ENCODE measurements around the gene AASDH. TPM values are rescaled to one million over a fixed set of nuclear protein-coding genes. Genes with fewer than 3 reads are reported as not detected.
A peak's percentile ranks its signal among the peaks of the same experiment; 100 is the strongest.

AASDH gene
- total RNA-seq, 2 donors from 2014 or later = 16.2 to 24.0 TPM

DNA sequence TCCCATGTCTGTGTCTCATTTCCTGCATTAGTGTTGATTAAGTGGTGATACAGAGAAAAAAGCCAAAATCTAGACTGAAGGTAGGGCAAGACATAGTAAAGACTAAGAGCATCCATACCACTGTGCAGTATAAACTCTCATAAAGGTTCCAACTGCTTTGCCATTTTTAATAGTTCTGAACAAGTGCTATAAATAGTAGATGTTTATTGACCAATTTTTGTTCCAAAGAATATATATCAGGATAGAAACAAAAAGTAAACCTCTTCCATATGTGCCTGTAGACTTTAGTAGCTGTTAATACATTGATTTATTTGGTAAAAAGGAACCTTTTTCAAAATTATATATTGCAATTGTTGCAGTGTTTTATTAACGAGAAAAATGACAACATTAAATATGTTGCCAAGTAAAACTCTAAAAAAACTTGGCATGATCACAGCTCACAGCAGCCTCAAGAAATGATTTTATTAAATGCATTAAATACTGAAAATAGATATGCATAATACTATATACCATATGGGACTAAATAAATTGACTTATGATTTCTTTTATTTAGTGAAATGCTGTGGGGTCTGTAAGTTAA, 22.3 kb upstream of the AASDH start:
- Mint-ChIP-seq H3K4me1 (peaks cover 26% of the 10 kb centered on the region), H3K4me3 (no peak overlapping the region), H3K36me3 (ENCODE audit: low read depth) (peaks cover 31% of the 10 kb centered on the region), H3K9me3 (no peaks in the 10 kb centered on the region), H3K27ac (no peak overlapping the region), H3K27me3 (ENCODE audit: insufficient read depth) (no peaks in the 10 kb centered on the region)
- Histone ChIP-seq H3K4me1 (ENCODE audit: control insufficient read depth, insufficient read depth, low read length) (peaks cover 6% of the 10 kb centered on the region), H3K27me3 (ENCODE audit: control insufficient read depth, insufficient read depth, low read length, poor library complexity, severe bottlenecking) (no peaks in the 10 kb centered on the region), H3K9ac (ENCODE audit: extremely low read depth, low read length, poor library complexity, severe bottlenecking) (peak overlapping the region; percentile 17), H3K4me3 (ENCODE audit: low read length) (no peak overlapping the region), H3K36me3 (ENCODE audit: control insufficient read depth, insufficient read depth, low read length) (peaks cover 26% of the 10 kb centered on the region), H3K27ac (ENCODE audit: low read depth, low read length) (peak overlapping the region; percentile 82), H3K9me3 (ENCODE audit: control insufficient read depth, low read length) (no peaks in the 10 kb centered on the region)
- no CpG with 5 or more reads among the region's 1 CpG for WGBS, 2 experiments (ENCODE audit: insufficient coverage in 1 of 2, insufficient read length in 1 of 2)
- DNase-seq = no peak
- TF ChIP-seq, protein P1, sequence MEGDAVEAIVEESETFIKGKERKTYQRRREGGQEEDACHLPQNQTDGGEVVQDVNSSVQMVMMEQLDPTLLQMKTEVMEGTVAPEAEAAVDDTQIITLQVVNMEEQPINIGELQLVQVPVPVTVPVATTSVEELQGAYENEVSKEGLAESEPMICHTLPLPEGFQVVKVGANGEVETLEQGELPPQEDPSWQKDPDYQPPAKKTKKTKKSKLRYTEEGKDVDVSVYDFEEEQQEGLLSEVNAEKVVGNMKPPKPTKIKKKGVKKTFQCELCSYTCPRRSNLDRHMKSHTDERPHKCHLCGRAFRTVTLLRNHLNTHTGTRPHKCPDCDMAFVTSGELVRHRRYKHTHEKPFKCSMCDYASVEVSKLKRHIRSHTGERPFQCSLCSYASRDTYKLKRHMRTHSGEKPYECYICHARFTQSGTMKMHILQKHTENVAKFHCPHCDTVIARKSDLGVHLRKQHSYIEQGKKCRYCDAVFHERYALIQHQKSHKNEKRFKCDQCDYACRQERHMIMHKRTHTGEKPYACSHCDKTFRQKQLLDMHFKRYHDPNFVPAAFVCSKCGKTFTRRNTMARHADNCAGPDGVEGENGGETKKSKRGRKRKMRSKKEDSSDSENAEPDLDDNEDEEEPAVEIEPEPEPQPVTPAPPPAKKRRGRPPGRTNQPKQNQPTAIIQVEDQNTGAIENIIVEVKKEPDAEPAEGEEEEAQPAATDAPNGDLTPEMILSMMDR (conservative IDR thresholded peaks at IDR 0.05) = no peak

DNA sequence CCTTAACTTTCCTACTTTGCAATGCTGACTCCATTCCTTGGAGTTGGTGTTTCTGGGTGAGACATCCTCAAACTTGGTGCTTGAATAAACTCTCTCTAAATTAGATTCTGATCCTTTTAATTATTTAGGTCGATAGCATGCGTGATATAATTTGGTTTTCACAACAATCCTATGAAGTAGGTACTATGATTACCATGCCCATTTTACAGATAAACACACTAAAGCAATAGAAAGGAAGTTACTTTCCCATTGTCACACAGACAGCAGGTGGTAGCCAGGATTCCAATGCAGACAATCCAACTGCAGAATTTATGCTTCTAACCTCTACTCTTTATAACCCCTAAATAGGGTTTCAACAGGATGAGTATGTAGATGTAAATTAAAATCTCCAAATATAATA, 21.7 kb upstream of the AASDH start:
- Histone ChIP-seq H3K27ac (ENCODE audit: low read depth, low read length) (no peak overlapping the region), H3K4me3 (ENCODE audit: low read length) (no peak overlapping the region), H3K4me1 (ENCODE audit: control insufficient read depth, insufficient read depth, low read length) (peaks cover 6% of the 10 kb centered on the region), H3K36me3 (ENCODE audit: control insufficient read depth, insufficient read depth, low read length) (peaks cover 32% of the 10 kb centered on the region), H3K9ac (ENCODE audit: extremely low read depth, low read length, poor library complexity, severe bottlenecking) (no peak overlapping the region), H3K27me3 (ENCODE audit: control insufficient read depth, insufficient read depth, low read length, poor library complexity, severe bottlenecking) (no peaks in the 10 kb centered on the region), H3K9me3 (ENCODE audit: control insufficient read depth, low read length) (no peaks in the 10 kb centered on the region)
- DNase-seq = no peak
- Mint-ChIP-seq H3K9me3 (no peaks in the 10 kb centered on the region), H3K27me3 (ENCODE audit: insufficient read depth) (no peaks in the 10 kb centered on the region), H3K4me1 (peaks cover 22% of the 10 kb centered on the region), H3K27ac (no peak overlapping the region), H3K4me3 (no peak overlapping the region), H3K36me3 (ENCODE audit: low read depth) (peaks cover 34% of the 10 kb centered on the region)
- WGBS, 2 experiments (ENCODE audit: insufficient coverage in 1 of 2, insufficient read length in 1 of 2) = 100% methylated on average over 2 of the region's 2 CpGs; no CpG with 5 or more reads in 1 of the 2 experiments
- TF ChIP-seq, protein P1 (conservative IDR thresholded peaks at IDR 0.05) = no peak

DNA sequence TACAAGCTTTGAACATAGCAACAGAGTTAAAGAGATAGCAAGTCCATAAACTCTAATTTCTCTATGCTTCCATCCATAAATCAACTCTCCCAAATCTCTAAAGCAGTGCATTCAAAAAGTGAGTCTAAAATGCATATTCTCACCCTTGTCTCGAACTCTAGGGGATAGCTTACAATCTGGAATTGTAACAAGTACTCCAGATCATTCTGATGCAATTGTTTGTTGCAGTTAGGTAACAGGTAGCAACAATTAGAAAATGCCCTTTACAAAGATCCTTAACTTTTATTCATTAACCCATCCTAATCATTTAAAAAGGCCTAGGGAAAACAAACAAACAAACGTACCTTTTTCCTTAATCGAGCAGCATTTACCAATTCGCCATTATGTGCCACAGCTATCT, 18.9 kb upstream of the AASDH start:
- Histone ChIP-seq H3K9ac (ENCODE audit: extremely low read depth, low read length, poor library complexity, severe bottlenecking) (no peak overlapping the region), H3K36me3 (ENCODE audit: control insufficient read depth, insufficient read depth, low read length) (peaks cover 52% of the 10 kb centered on the region), H3K4me1 (ENCODE audit: control insufficient read depth, insufficient read depth, low read length) (peaks cover 3% of the 10 kb centered on the region), H3K27me3 (ENCODE audit: control insufficient read depth, insufficient read depth, low read length, poor library complexity, severe bottlenecking) (no peaks in the 10 kb centered on the region), H3K27ac (ENCODE audit: low read depth, low read length) (no peak overlapping the region), H3K9me3 (ENCODE audit: control insufficient read depth, low read length) (no peaks in the 10 kb centered on the region), H3K4me3 (ENCODE audit: low read length) (no peak overlapping the region)
- DNase-seq = no peak
- H3K9me3 Mint-ChIP-seq = no peaks in the 10 kb centered on the region
- peak overlapping the region; percentile 39 for H3K27ac Mint-ChIP-seq
- no peak overlapping the region for H3K4me3 Mint-ChIP-seq
- no peaks in the 10 kb centered on the region for H3K27me3 Mint-ChIP-seq (ENCODE audit: insufficient read depth)
- TF ChIP-seq, protein P1 (conservative IDR thresholded peaks at IDR 0.05) = no peak
- H3K4me1 Mint-ChIP-seq = peaks cover 13% of the 10 kb centered on the region
- WGBS, 2 experiments (ENCODE audit: insufficient coverage in 1 of 2, insufficient read length in 1 of 2) = 94 to 100% methylated on average over 4 of the region's 4 CpGs
- peaks cover 50% of the 10 kb centered on the region for H3K36me3 Mint-ChIP-seq (ENCODE audit: low read depth)

Measured in endodermal cell (in vitro differentiated cells).